HepG2 (cell line): ENCODE data around the gene UVSSA. TPM values are rescaled to one million over a fixed set of nuclear protein-coding genes. Genes with fewer than 3 reads are reported as not detected.

Experiments used
- ATAC-seq: fragments of 200-7000 bp; cut with Tn5 transposase; 3 replicates; pipeline ENCODE4 v1.9.1; 2020; ENCODE audit warnings: mild to moderate bottlenecking, moderate library complexity
- BruUV-seq: library from RNA; stranded (reverse); fragments of 400-500 nt; replicated peaks from 2 replicates; lab custom pipeline; 2021; lab: Mats Ljungman, UMichigan
- CTCF ChIA-PET: fragments of 300-600 bp; formaldehyde crosslinking; extraction: SDS; loops from one replicate; lab custom pipeline; 2021; ENCODE audit warnings: low total read pairs, inconsistent platforms, low intra/inter-chr PET ratio; lab: Yijun Ruan, JAX
- POLR2A ChIA-PET: fragments of 350-600 bp; sonication (Branson Sonifier 250); formaldehyde crosslinking; loops from one replicate; lab custom pipeline; 2020; ENCODE audit warnings: antibody characterized with exemption, inconsistent platforms; lab: Yijun Ruan, JAX
- DNase-seq: peaks from one replicate; pipeline ENCODE4 v3.0.0-alpha.2; 2015; ENCODE audit warnings: low spot score
- FAIRE-seq: peaks from 3 replicates; lab custom pipeline; 2011; peaks lifted over from hg19 to GRCh38; lab: Jason Lieb, UNC
- H2AFZ ChIP-seq: one replicate; pipeline ENCODE4 v1.6.1; 2011; ENCODE audit warnings: low read length, inconsistent platforms
- H3K27ac ChIP-seq: fragments of 300-600 bp; 3 replicates; pipeline ENCODE4 v1.8.0; 2011; ENCODE audit warnings: mixed run types, mild to moderate bottlenecking, mixed read lengths, low read length, inconsistent platforms; ENCODE audit not compliant: insufficient read depth; ENCODE audit errors: extremely low read length
- H3K27me3 ChIP-seq, 2 experiments: fragments of 200-600 bp in 1 of 2; 2 replicates in 1 of 2; 3 replicates in 1 of 2; pipeline versions ENCODE4 v1.6.0 to v1.8.0; 2011; ENCODE audit warnings: low read length in 2 of 2, mild to moderate bottlenecking in 2 of 2, moderate library complexity in 2 of 2, inconsistent platforms in 1 of 2; ENCODE audit not compliant: insufficient read depth in 2 of 2, control insufficient read depth in 1 of 2
- H3K36me3 ChIP-seq, 2 experiments: fragments of 200-600 bp in 1 of 2; replicated peaks in 1 of 2; 2 replicates in 1 of 2; 3 replicates in 1 of 2; pipeline versions ENCODE4 v1.5.1 to v1.8.0; 2011; ENCODE audit warnings: low read length in 2 of 2, inconsistent platforms in 1 of 2; ENCODE audit not compliant: insufficient read depth in 2 of 2, control insufficient read depth in 1 of 2
- H3K4me1 ChIP-seq: 2 replicates; pipeline ENCODE4 v1.5.1; 2012; ENCODE audit warnings: low read length, inconsistent platforms; ENCODE audit not compliant: insufficient read depth
- H3K4me2 ChIP-seq: 2 replicates; pipeline ENCODE4 v1.6.0; 2011; ENCODE audit warnings: low read depth, low read length, inconsistent platforms
- H3K4me3 ChIP-seq, 3 experiments: fragments of 200-600 bp in 1 of 3; sonication (generic), shearing (Covaris generic) in 1 of 3; replicated peaks in 1 of 3; 2 replicates each; pipeline ENCODE4 v1.5.1; 2011 to 2016; ENCODE audit warnings: low read length in 3 of 3, inconsistent platforms in 2 of 3, low read depth in 2 of 3, mild to moderate bottlenecking in 2 of 3, control low read depth in 1 of 3, mixed read lengths in 1 of 3; ENCODE audit not compliant: insufficient read depth in 1 of 3
- H3K79me2 ChIP-seq: one replicate; pipeline ENCODE4 v1.6.1; 2011; ENCODE audit warnings: low read length, inconsistent platforms; ENCODE audit not compliant: insufficient read depth
- H3K9ac ChIP-seq: 2 replicates; pipeline ENCODE4 v1.6.0; 2011; ENCODE audit warnings: mild to moderate bottlenecking, low read depth, low read length, inconsistent platforms; ENCODE audit not compliant: insufficient read depth
- H3K9me3 ChIP-seq: 2 replicates; pipeline ENCODE4 v1.5.1; 2012; ENCODE audit warnings: mild to moderate bottlenecking, low read length
- H4K20me1 ChIP-seq: 2 replicates; pipeline ENCODE4 v1.6.0; 2011; ENCODE audit warnings: inconsistent platforms, mild to moderate bottlenecking, low read length, moderate library complexity; ENCODE audit not compliant: insufficient read depth
- AGO2 ChIP-seq: fragments of 200-400 bp; formaldehyde crosslinking; optimal IDR thresholded peaks from 2 replicates; pipeline ENCODE3; 2017; ENCODE audit warnings: mild to moderate bottlenecking, low read depth, low read length, moderate library complexity
- CENPT ChIP-seq: sonication (generic); formaldehyde crosslinking; IDR thresholded peaks from 2 replicates; pipeline ENCODE4 v1.8.0; 2022; ENCODE audit warnings: low read depth, mild to moderate bottlenecking, moderate library complexity, missing genetic modification reagents
- ELK4 ChIP-seq: sonication (generic); formaldehyde crosslinking; IDR thresholded peaks from 2 replicates; pipeline ENCODE4 v1.9.0; 2021; ENCODE audit warnings: missing genetic modification reagents, borderline replicate concordance
- GMEB1 ChIP-seq: sonication (generic); formaldehyde crosslinking; IDR thresholded peaks from 2 replicates; pipeline ENCODE4 v1.5.1; 2020; ENCODE audit warnings: missing genetic modification reagents, mild to moderate bottlenecking, borderline replicate concordance
- HIVEP1 ChIP-seq: sonication (generic); formaldehyde crosslinking; IDR thresholded peaks from 2 replicates; pipeline ENCODE4 v1.4.0; 2020; ENCODE audit warnings: mild to moderate bottlenecking, missing genetic modification reagents
- REST ChIP-seq, 2 experiments: IDR thresholded peaks; 2 replicates each; pipeline ENCODE4 v1.6.1; 2011 to 2012; ENCODE audit warnings: low read length in 2 of 2, borderline replicate concordance in 1 of 2, low read depth in 1 of 2, mild to moderate bottlenecking in 1 of 2, moderate library complexity in 1 of 2
- ZNF761 ChIP-seq: sonication (generic); formaldehyde crosslinking; conservative IDR thresholded peaks from 2 replicates; pipeline ENCODE4 v1.4.0; 2020; ENCODE audit warnings: mild to moderate bottlenecking, missing genetic modification reagents
- WGBS: methylation state at CpG from one replicate; pipeline ENCODE4 v1.1.6; 2017; ENCODE audit warnings: low lambda C conversion rate; 5-methylcytosine and 5-hydroxymethylcytosine counted together
- in situ Hi-C: cut with HindIII; loops from 2 replicates; pipeline ENCODE4 v1.10.0; 2017; ENCODE audit warnings: low pct_unique_long_range_greater_than_20kb; ENCODE audit not compliant: extremely low pct_ligation_motif_present
- intact Hi-C: fragments of 100-400 bp; cut with micrococcal nuclease; formaldehyde crosslinking; loops from one replicate; pipeline ENCODE4 v1.10.0; 2022; ENCODE audit not compliant: unreplicated experiment
- polyA plus RNA-seq, 8 experiments: library from polyadenylated mRNA; depleted of rRNA in 3 of 8; stranded (reverse) in 7 of 8; unstranded in 1 of 8; fragments of >200 nt; fragmentation: Illumina TruSeq in 4 of 8; extraction: Trizol in 4 of 8; gene quantifications; 2 replicates each; pipeline versions ENCODE4 v1.2.1 to v1.2.3, GENCODE V29; 2011 to 2016; ENCODE audit warnings: low read depth in 4 of 8, missing spikeins in 1 of 8, mixed read lengths in 1 of 8; ENCODE audit not compliant: insufficient read depth in 1 of 8
- total RNA-seq, 5 experiments: library from RNA; depleted of rRNA; stranded (reverse); fragments of >200 nt; fragmentation: Illumina TruSeq; extraction: Trizol; gene quantifications; 2 replicates each; pipeline ENCODE4 v1.2.3, GENCODE V29; 2016; ENCODE audit warnings: low read depth in 1 of 5

UVSSA gene
- total and polyA plus RNA-seq, 2 of the 13 experiments (the other 11 are each of a cell fraction or from before 2014, with no cell fraction given), result 4.6 to 8.4 TPM

- Histone ChIP-seq H3K27ac (no peak overlapping the region), H3K27me3 (no peaks in the 10 kb centered on the region), H3K4me3 (no peak overlapping the region), H3K9ac (no peak overlapping the region), H3K4me1 (peaks cover 14% of the 10 kb centered on the region), H3K79me2 (peaks cover 12% of the 10 kb centered on the region), H4K20me1 (no peaks in the 10 kb centered on the region), H3K4me2 (no peak overlapping the region), H3K9me3 (no peaks in the 10 kb centered on the region), H3K36me3 (peaks cover 28 to 66% of the 10 kb centered on the region in 2 experiments), H2AFZ (no peak overlapping the region)
- in situ Hi-C loops, result no loop called here
- TF ChIP-seq AGO2 (peak; percentile 27), CENPT (CRISPR knock-in tag) (no peak)
- no peak for DNase-seq
- CTCF ChIA-PET, result no interaction called here
- no peak for ATAC-seq
- no TSS peak for BruUV-seq
- intact Hi-C loops, result no loop called here
- WGBS, result 92% methylated on average over 14 of the region's 16 CpGs
- FAIRE-seq, result no peak
- POLR2A ChIA-PET, result no interaction called here
Observed at GRCh38 chr4:1316537-1317168, 30.4 kb upstream of the UVSSA start.

GRCh38 chr4:1317177-1318045 is 29.6 kb upstream of the UVSSA start:
- ATAC-seq (no peak), DNase-seq (no peak), FAIRE-seq (no peak)
- peaks cover 7% of the 10 kb centered on the region for H3K79me2 ChIP-seq
- no TSS peak for BruUV-seq
- in situ Hi-C loops, result no loop called here
- TF ChIP-seq REST (IDR thresholded peaks at IDR 0.05; ENCODE audit: borderline replicate concordance in 1 of 2, low read depth in 1 of 2, low read length in 2 of 2) (no peak), ELK4 (CRISPR knock-in tag) (no peak), ZNF761 (no peak), HIVEP1 (no peak), GMEB1 (CRISPR knock-in tag) (no peak)
- TF ChIP-seq, all 625 proteins: peak for 0
- Histone ChIP-seq H3K9ac (no peak overlapping the region), H3K36me3 (peaks cover 29 to 72% of the 10 kb centered on the region in 2 experiments), H3K4me3 (no peak overlapping the region), H3K9me3 (no peaks in the 10 kb centered on the region), H3K27ac (no peak overlapping the region), H2AFZ (no peak overlapping the region), H3K4me2 (no peak overlapping the region), H3K4me1 (peaks cover 6% of the 10 kb centered on the region), H3K27me3 (no peaks in the 10 kb centered on the region), H4K20me1 (no peaks in the 10 kb centered on the region)
- intact Hi-C loops, result no loop called here
- POLR2A ChIA-PET, result interaction anchor here (1.2 kb wide), 1 partner anchor 8 kb away, joined by 3 read pairs; no protein-coding TSS in a partner anchor
- WGBS, result 99% methylated on average over 20 of the region's 29 CpGs
- CTCF ChIA-PET, result no interaction called here
